AG04450 (cell line): ENCODE measurements around the gene NOD1. TPM values are rescaled to one million over a fixed set of nuclear protein-coding genes. Genes with fewer than 3 reads are reported as not detected.
A peak's percentile ranks its signal among the peaks of the same experiment; 100 is the strongest.

Experiments
- CTCF ChIA-PET: fragments of 300-600, 350-600 bp; formaldehyde crosslinking; extraction: SDS; loops from one replicate; lab custom pipeline; 2022; ENCODE audit warnings: antibody characterized with exemption, inconsistent platforms; lab: Charles Lee
- POLR2A ChIA-PET: fragments of 350-600 bp; formaldehyde crosslinking; extraction: SDS; loops from one replicate; lab custom pipeline; 2021; ENCODE audit warnings: antibody characterized with exemption, inconsistent platforms; lab: Yijun Ruan, JAX
- DNase-seq: peaks from one replicate; pipeline ENCODE4 v3.0.0-alpha.2; 2011; ENCODE audit warnings: low read depth, low spot score
- H3K27ac ChIP-seq: one replicate; pipeline ENCODE4 v1.5.1; 2012; ENCODE audit warnings: low read depth, low read length, control low read depth
- H3K27me3 ChIP-seq: one replicate; pipeline ENCODE4 v1.6.0; 2012; ENCODE audit warnings: low read length; ENCODE audit not compliant: control insufficient read depth, insufficient read depth
- H3K4me3 ChIP-seq: 2 replicates; pipeline ENCODE4 v1.5.1; 2011; ENCODE audit warnings: mild to moderate bottlenecking, low read depth, low read length, control low read depth
- H3K9me3 ChIP-seq: 2 replicates; pipeline ENCODE4 v1.5.1; 2012; ENCODE audit warnings: low read length; ENCODE audit not compliant: control insufficient read depth, insufficient read depth
- CTCF ChIP-seq: IDR thresholded peaks from 2 replicates; pipeline ENCODE4 v1.5.1; 2011; ENCODE audit warnings: low read depth, low read length, control low read depth, inconsistent platforms
- polyA plus RNA-seq: library from polyadenylated mRNA; depleted of rRNA; stranded (reverse); fragments of >200 nt; gene quantifications from 2 replicates; pipeline ENCODE4 v1.2.3, GENCODE V29; 2011

The NOD1 gene
- polyA plus RNA-seq, 1 experiment = 3.3 TPM

GRCh38 chr7:30472784-30473775 is 5.5 kb downstream of the NOD1 start:
- no peaks in the 10 kb centered on the region for H3K27me3 ChIP-seq
- no peak overlapping the region for H3K4me3 ChIP-seq
- no peak for TF ChIP-seq CTCF
- CTCF ChIA-PET = interaction anchor here (1.3 to 2.0 kb wide), 2 partner anchors 37 to 60 kb away, joined by 3 to 6 read pairs; no protein-coding TSS in a partner anchor
- POLR2A ChIA-PET = no interaction called here
- no peak overlapping the region for H3K27ac ChIP-seq
- DNase-seq = no peak
- H3K9me3 ChIP-seq = no peaks in the 10 kb centered on the region

GRCh38 chr7:30472081-30472783 is 6.4 kb downstream of the NOD1 start:
- no peak for TF ChIP-seq CTCF
- no peak overlapping the region for H3K4me3 ChIP-seq
- H3K27ac ChIP-seq = no peak overlapping the region
- POLR2A ChIA-PET = no interaction called here
- CTCF ChIA-PET = interaction anchor here (2.0 kb wide), 1 partner anchor 38 kb away, joined by 6 read pairs; no protein-coding TSS in a partner anchor
- no peak for DNase-seq
- H3K27me3 ChIP-seq = no peaks in the 10 kb centered on the region
- H3K9me3 ChIP-seq = no peaks in the 10 kb centered on the region

GRCh38 chr7:30471205-30471604 is 7.4 kb downstream of the NOD1 start:
- Histone ChIP-seq H3K4me3 (no peak overlapping the region), H3K27me3 (no peaks in the 10 kb centered on the region), H3K9me3 (no peaks in the 10 kb centered on the region), H3K27ac (peak overlapping the region; percentile 93)
- no peak for TF ChIP-seq CTCF
- no peak for DNase-seq
- CTCF ChIA-PET = interaction anchor here (2.0 kb wide), 1 partner anchor 39 kb away, joined by 6 read pairs; no protein-coding TSS in a partner anchor
- POLR2A ChIA-PET = no interaction called here

- CTCF ChIA-PET = no interaction called here
- no peak for DNase-seq
- Histone ChIP-seq H3K4me3 (no peak overlapping the region), H3K27ac (peak overlapping the region; percentile 93), H3K27me3 (no peaks in the 10 kb centered on the region), H3K9me3 (no peaks in the 10 kb centered on the region)
- no peak for TF ChIP-seq CTCF
- POLR2A ChIA-PET = no interaction called here
Observed at GRCh38 chr7:30470771-30471170, 7.8 kb downstream of the NOD1 start.
